Measurements from ENCODE around the gene CNTN1. TPM values are rescaled to one million over a fixed set of nuclear protein-coding genes. Genes with fewer than 3 reads are reported as not detected.
A peak's percentile ranks its signal among the peaks of the same experiment; 100 is the strongest.

CNTN1 gene
- total and polyA plus RNA-seq, 9 donors, result 7.3 to 33.0 (median 16.2) TPM

GRCh38 chr12:40971911-40972310 lies 279.7 kb downstream of the CNTN1 start:
- H3K27me3 ChIP-seq (ENCODE audit: control insufficient read depth, insufficient read depth, low read length), result no peaks in the 10 kb centered on the region
- H3K9me3 ChIP-seq (replicated peaks; ENCODE audit: control insufficient read depth, low read depth, low read length), result no peaks in the 10 kb centered on the region
- no peaks in the 10 kb centered on the region for H3K4me1 ChIP-seq (ENCODE audit: control insufficient read depth, insufficient read depth, low read length)
- no peak overlapping the region for H3K4me3 ChIP-seq (ENCODE audit: low read length)
- H3K27ac ChIP-seq (ENCODE audit: low read length), result no peak overlapping the region
- DNase-seq, result no peak
- no peaks in the 10 kb centered on the region for H3K36me3 ChIP-seq (ENCODE audit: control insufficient read depth, insufficient read depth, low read length)
- WGBS (ENCODE audit: insufficient coverage), result no CpG with 5 or more reads among the region's 2 CpGs

DNA sequence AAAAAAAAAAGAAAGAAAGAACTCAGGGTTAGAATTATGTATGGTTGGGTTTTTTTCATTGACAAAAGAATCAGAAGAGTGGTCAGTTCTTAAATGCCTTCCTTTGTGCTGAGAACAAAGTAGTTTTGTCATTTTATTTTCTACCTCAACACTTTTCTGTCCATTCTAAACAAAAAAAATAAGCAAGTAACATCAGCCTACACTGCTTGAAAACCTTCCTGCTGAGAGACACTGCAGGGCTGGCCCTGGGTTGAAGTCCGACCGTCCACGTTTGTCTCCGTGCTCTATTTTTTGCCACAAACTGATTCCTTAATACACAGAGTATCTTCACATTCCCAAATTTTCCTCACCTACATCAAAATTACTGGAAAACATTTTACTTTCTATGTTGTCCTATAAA lies 284.3 kb downstream of the CNTN1 start:
- WGBS (ENCODE audit: insufficient coverage), result no CpG with 5 or more reads among the region's 4 CpGs
- no peaks in the 10 kb centered on the region for H3K4me1 ChIP-seq (ENCODE audit: control insufficient read depth, insufficient read depth, low read length)
- H3K9me3 ChIP-seq (replicated peaks; ENCODE audit: control insufficient read depth, low read depth, low read length), result no peaks in the 10 kb centered on the region
- no peaks in the 10 kb centered on the region for H3K36me3 ChIP-seq (ENCODE audit: control insufficient read depth, insufficient read depth, low read length)
- no peak overlapping the region for H3K27ac ChIP-seq (ENCODE audit: low read length)
- H3K27me3 ChIP-seq (ENCODE audit: control insufficient read depth, insufficient read depth, low read length), result no peaks in the 10 kb centered on the region
- DNase-seq, result no peak
- no peak overlapping the region for H3K4me3 ChIP-seq (ENCODE audit: low read length)

GRCh38 chr12:40980427-40980961 lies 288.3 kb downstream of the CNTN1 start:
- Histone ChIP-seq H3K4me3 (ENCODE audit: low read length) (no peak overlapping the region), H3K4me1 (ENCODE audit: control insufficient read depth, insufficient read depth, low read length) (no peaks in the 10 kb centered on the region), H3K27me3 (ENCODE audit: control insufficient read depth, insufficient read depth, low read length) (no peaks in the 10 kb centered on the region), H3K9me3 (replicated peaks; ENCODE audit: control insufficient read depth, low read depth, low read length) (no peaks in the 10 kb centered on the region), H3K27ac (ENCODE audit: low read length) (no peak overlapping the region), H3K36me3 (ENCODE audit: control insufficient read depth, insufficient read depth, low read length) (no peaks in the 10 kb centered on the region)
- DNase-seq, result no peak

- Histone ChIP-seq H3K27me3 (ENCODE audit: control insufficient read depth, insufficient read depth, low read length) (no peaks in the 10 kb centered on the region), H3K4me1 (ENCODE audit: control insufficient read depth, insufficient read depth, low read length) (no peaks in the 10 kb centered on the region), H3K9me3 (replicated peaks; ENCODE audit: control insufficient read depth, low read depth, low read length) (no peaks in the 10 kb centered on the region), H3K27ac (ENCODE audit: low read length) (no peak overlapping the region), H3K36me3 (ENCODE audit: control insufficient read depth, insufficient read depth, low read length) (no peaks in the 10 kb centered on the region), H3K4me3 (ENCODE audit: low read length) (no peak overlapping the region)
- no peak for DNase-seq
Measured at GRCh38 chr12:40986001-40986400, 293.8 kb downstream of the CNTN1 start.

DNA sequence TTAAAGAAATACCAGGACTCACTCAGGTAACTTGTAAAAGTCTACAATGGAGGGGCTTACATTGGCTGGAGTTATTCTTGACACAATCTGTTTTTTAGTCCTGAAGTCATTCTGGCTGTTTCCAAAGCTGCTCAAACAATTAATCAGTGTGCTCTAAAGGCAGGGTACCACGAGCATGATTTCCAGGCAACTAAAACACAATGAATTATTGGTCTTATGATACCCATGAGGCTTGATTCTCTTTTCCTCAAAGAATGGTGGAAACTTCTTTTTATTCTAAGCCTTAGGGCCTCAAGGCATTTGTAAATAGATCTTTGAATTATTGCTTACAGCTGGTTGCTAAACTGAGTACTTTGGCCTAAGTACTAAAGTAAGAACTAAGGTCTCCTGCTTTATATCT lies 296.1 kb downstream of the CNTN1 start:
- no CpG with 5 or more reads among the region's 1 CpG for WGBS (ENCODE audit: insufficient coverage)
- H3K4me3 ChIP-seq (ENCODE audit: low read length), result no peak overlapping the region
- no peaks in the 10 kb centered on the region for H3K27me3 ChIP-seq (ENCODE audit: control insufficient read depth, insufficient read depth, low read length)
- H3K27ac ChIP-seq (ENCODE audit: low read length), result no peak overlapping the region
- no peaks in the 10 kb centered on the region for H3K4me1 ChIP-seq (ENCODE audit: control insufficient read depth, insufficient read depth, low read length)
- no peaks in the 10 kb centered on the region for H3K36me3 ChIP-seq (ENCODE audit: control insufficient read depth, insufficient read depth, low read length)
- peak; percentile 20 for DNase-seq
- no peaks in the 10 kb centered on the region for H3K9me3 ChIP-seq (replicated peaks; ENCODE audit: control insufficient read depth, low read depth, low read length)

- H3K4me3 ChIP-seq (ENCODE audit: low read length), result no peak overlapping the region
- WGBS (ENCODE audit: insufficient coverage), result 27% methylated on average over 2 of the region's 2 CpGs
- no peak overlapping the region for H3K27ac ChIP-seq (ENCODE audit: low read length)
- H3K4me1 ChIP-seq (ENCODE audit: control insufficient read depth, insufficient read depth, low read length), result no peaks in the 10 kb centered on the region
- no peaks in the 10 kb centered on the region for H3K27me3 ChIP-seq (ENCODE audit: control insufficient read depth, insufficient read depth, low read length)
- H3K9me3 ChIP-seq (replicated peaks; ENCODE audit: control insufficient read depth, low read depth, low read length), result no peaks in the 10 kb centered on the region
- H3K36me3 ChIP-seq (ENCODE audit: control insufficient read depth, insufficient read depth, low read length), result no peaks in the 10 kb centered on the region
- DNase-seq, result peak; percentile 38
Measured at GRCh38 chr12:40988824-40989223, 296.6 kb downstream of the CNTN1 start.

DNA sequence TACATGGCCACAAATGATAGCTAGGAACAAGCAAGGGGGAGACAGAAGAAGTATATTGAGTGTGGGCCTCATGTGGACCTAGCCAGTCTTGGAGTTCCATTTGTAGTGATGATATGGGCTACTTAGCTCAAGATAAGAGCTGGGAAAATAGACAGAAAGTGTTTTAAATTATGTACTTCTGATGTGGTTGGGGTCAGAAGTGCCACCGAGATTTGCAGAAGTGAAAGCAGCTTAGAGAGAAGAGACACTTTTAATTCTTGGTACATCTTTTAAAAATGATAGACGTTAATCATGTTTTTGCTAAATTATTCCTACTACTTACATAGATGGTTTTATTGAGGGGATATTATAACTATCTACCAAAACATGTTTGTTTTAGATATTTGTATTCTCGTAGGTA lies 297.5 kb downstream of the CNTN1 start:
- H3K9me3 ChIP-seq (replicated peaks; ENCODE audit: control insufficient read depth, low read depth, low read length), result no peaks in the 10 kb centered on the region
- no peaks in the 10 kb centered on the region for H3K36me3 ChIP-seq (ENCODE audit: control insufficient read depth, insufficient read depth, low read length)
- H3K4me3 ChIP-seq (ENCODE audit: low read length), result no peak overlapping the region
- H3K27ac ChIP-seq (ENCODE audit: low read length), result no peak overlapping the region
- WGBS (ENCODE audit: insufficient coverage), result no CpG with 5 or more reads among the region's 3 CpGs
- no peak for DNase-seq
- H3K27me3 ChIP-seq (ENCODE audit: control insufficient read depth, insufficient read depth, low read length), result no peaks in the 10 kb centered on the region
- no peaks in the 10 kb centered on the region for H3K4me1 ChIP-seq (ENCODE audit: control insufficient read depth, insufficient read depth, low read length)

- Histone ChIP-seq H3K27me3 (ENCODE audit: control insufficient read depth, insufficient read depth, low read length) (no peaks in the 10 kb centered on the region), H3K27ac (ENCODE audit: low read length) (no peak overlapping the region), H3K36me3 (ENCODE audit: control insufficient read depth, insufficient read depth, low read length) (no peaks in the 10 kb centered on the region), H3K4me1 (ENCODE audit: control insufficient read depth, insufficient read depth, low read length) (no peaks in the 10 kb centered on the region), H3K4me3 (ENCODE audit: low read length) (no peak overlapping the region), H3K9me3 (replicated peaks; ENCODE audit: control insufficient read depth, low read depth, low read length) (no peaks in the 10 kb centered on the region)
- no peak for DNase-seq
- WGBS (ENCODE audit: insufficient coverage), result no CpG with 5 or more reads among the region's 4 CpGs
Measured at GRCh38 chr12:40992158-40992557, 299.9 kb downstream of the CNTN1 start.

DNA sequence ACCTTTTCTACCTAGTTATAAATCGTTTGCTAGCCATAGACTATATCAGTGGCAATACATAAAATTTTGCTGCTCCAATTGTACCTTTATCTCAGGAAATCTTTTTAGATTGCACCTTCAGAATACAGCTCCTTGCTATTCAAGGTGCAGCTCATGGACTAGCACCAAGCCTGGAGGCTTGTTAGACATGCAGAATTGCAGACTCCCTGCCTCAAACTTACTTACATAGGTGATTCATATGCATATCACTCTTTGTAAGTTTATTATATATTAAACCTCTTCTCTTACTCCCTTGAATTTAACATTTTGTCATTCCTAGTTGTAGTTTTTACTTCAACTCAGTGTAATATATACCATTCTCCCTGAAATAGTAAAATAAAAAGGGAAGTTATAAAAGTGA lies 300.4 kb downstream of the CNTN1 start:
- H3K27ac ChIP-seq (ENCODE audit: low read length), result no peak overlapping the region
- H3K36me3 ChIP-seq (ENCODE audit: control insufficient read depth, insufficient read depth, low read length), result no peaks in the 10 kb centered on the region
- no peaks in the 10 kb centered on the region for H3K4me1 ChIP-seq (ENCODE audit: control insufficient read depth, insufficient read depth, low read length)
- no peak overlapping the region for H3K4me3 ChIP-seq (ENCODE audit: low read length)
- H3K27me3 ChIP-seq (ENCODE audit: control insufficient read depth, insufficient read depth, low read length), result no peaks in the 10 kb centered on the region
- DNase-seq, result no peak
- WGBS (ENCODE audit: insufficient coverage), result no CpG with 5 or more reads among the region's 1 CpG
- H3K9me3 ChIP-seq (replicated peaks; ENCODE audit: control insufficient read depth, low read depth, low read length), result no peaks in the 10 kb centered on the region

DNA sequence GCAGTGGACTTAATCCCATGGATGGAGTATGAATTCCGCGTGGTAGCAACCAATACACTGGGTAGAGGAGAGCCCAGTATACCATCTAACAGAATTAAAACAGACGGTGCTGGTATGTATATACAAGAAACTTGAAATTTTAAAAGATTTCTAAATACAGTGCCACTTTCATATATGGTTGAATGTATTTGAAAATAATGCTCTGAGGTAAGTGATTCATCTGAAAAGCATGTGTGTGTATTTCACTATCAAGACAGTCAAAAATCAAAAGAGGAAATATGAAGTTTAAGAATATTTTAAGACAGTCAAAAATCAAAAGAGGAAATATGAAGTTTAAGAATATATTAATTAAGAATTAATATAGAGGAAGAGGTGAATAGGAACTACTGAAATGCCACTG lies 300.9 kb downstream of the CNTN1 start:
- Histone ChIP-seq H3K4me3 (ENCODE audit: low read length) (no peak overlapping the region), H3K36me3 (ENCODE audit: control insufficient read depth, insufficient read depth, low read length) (no peaks in the 10 kb centered on the region), H3K27me3 (ENCODE audit: control insufficient read depth, insufficient read depth, low read length) (no peaks in the 10 kb centered on the region), H3K9me3 (replicated peaks; ENCODE audit: control insufficient read depth, low read depth, low read length) (no peaks in the 10 kb centered on the region), H3K4me1 (ENCODE audit: control insufficient read depth, insufficient read depth, low read length) (no peaks in the 10 kb centered on the region), H3K27ac (ENCODE audit: low read length) (no peak overlapping the region)
- WGBS (ENCODE audit: insufficient coverage), result no CpG with 5 or more reads among the region's 3 CpGs
- no peak for DNase-seq

- no peaks in the 10 kb centered on the region for H3K27me3 ChIP-seq (ENCODE audit: control insufficient read depth, insufficient read depth, low read length)
- H3K36me3 ChIP-seq (ENCODE audit: control insufficient read depth, insufficient read depth, low read length), result no peaks in the 10 kb centered on the region
- WGBS (ENCODE audit: insufficient coverage), result no CpG with 5 or more reads among the region's 4 CpGs
- no peaks in the 10 kb centered on the region for H3K4me1 ChIP-seq (ENCODE audit: control insufficient read depth, insufficient read depth, low read length)
- H3K27ac ChIP-seq (ENCODE audit: low read length), result no peak overlapping the region
- no peaks in the 10 kb centered on the region for H3K9me3 ChIP-seq (replicated peaks; ENCODE audit: control insufficient read depth, low read depth, low read length)
- no peak for DNase-seq
- H3K4me3 ChIP-seq (ENCODE audit: low read length), result no peak overlapping the region
Measured at GRCh38 chr12:40996091-40996490, 303.9 kb downstream of the CNTN1 start.

Data from muscle of leg (tissue), 11 donors.